ENCODE results near the gene MRPL3.

The MRPL3 gene

GRCh38 chr3:131547585-131547984 lies 44.8 kb upstream of the MRPL3 start:
- DNase-seq (ENCODE audit: low spot score) (no peak), ATAC-seq (ENCODE audit: low read depth) (no peak)
- Histone ChIP-seq H3K9me3 (ENCODE audit: severe bottlenecking) (no peaks in the 10 kb centered on the region), H3K27ac (ENCODE audit: poor library complexity, severe bottlenecking) (no peak overlapping the region), H3K4me1 (ENCODE audit: insufficient read depth, poor library complexity, severe bottlenecking) (peaks cover 5% of the 10 kb centered on the region), H3K36me3 (ENCODE audit: low read depth) (no peaks in the 10 kb centered on the region), H3K27me3 (ENCODE audit: insufficient read depth, poor library complexity, severe bottlenecking) (peaks cover 1% of the 10 kb centered on the region), H3K4me3 (ENCODE audit: severe bottlenecking) (no peak overlapping the region)
- TF ChIP-seq CTCF (IDR thresholded peaks at IDR 0.05; ENCODE audit: poor library complexity, severe bottlenecking) = no peak

GRCh38 chr3:131546441-131546840 lies 43.7 kb upstream of the MRPL3 start:
- TF ChIP-seq CTCF (IDR thresholded peaks at IDR 0.05; ENCODE audit: poor library complexity, severe bottlenecking) = no peak
- no peak for ATAC-seq (ENCODE audit: low read depth)
- Histone ChIP-seq H3K27me3 (ENCODE audit: insufficient read depth, poor library complexity, severe bottlenecking) (no peaks in the 10 kb centered on the region), H3K4me1 (ENCODE audit: insufficient read depth, poor library complexity, severe bottlenecking) (peaks cover 5% of the 10 kb centered on the region), H3K4me3 (ENCODE audit: severe bottlenecking) (no peak overlapping the region), H3K27ac (ENCODE audit: poor library complexity, severe bottlenecking) (no peak overlapping the region), H3K9me3 (ENCODE audit: severe bottlenecking) (no peaks in the 10 kb centered on the region), H3K36me3 (ENCODE audit: low read depth) (no peaks in the 10 kb centered on the region)
- no peak for DNase-seq (ENCODE audit: low spot score)

GRCh38 chr3:131544557-131544956 lies 41.8 kb upstream of the MRPL3 start:
- Histone ChIP-seq H3K9me3 (ENCODE audit: severe bottlenecking) (no peaks in the 10 kb centered on the region), H3K27me3 (ENCODE audit: insufficient read depth, poor library complexity, severe bottlenecking) (no peaks in the 10 kb centered on the region), H3K4me3 (ENCODE audit: severe bottlenecking) (no peak overlapping the region), H3K4me1 (ENCODE audit: insufficient read depth, poor library complexity, severe bottlenecking) (peaks cover 5% of the 10 kb centered on the region), H3K36me3 (ENCODE audit: low read depth) (no peaks in the 10 kb centered on the region), H3K27ac (ENCODE audit: poor library complexity, severe bottlenecking) (no peak overlapping the region)
- ATAC-seq (ENCODE audit: low read depth) (peak; percentile 42; the same call in 1 of the 3 replicates), DNase-seq (ENCODE audit: low spot score) (no peak)
- TF ChIP-seq CTCF (IDR thresholded peaks at IDR 0.05; ENCODE audit: poor library complexity, severe bottlenecking) = no peak

GRCh38 chr3:131543714-131544113 lies 40.9 kb upstream of the MRPL3 start:
- DNase-seq (ENCODE audit: low spot score) = no peak
- H3K36me3 ChIP-seq (ENCODE audit: low read depth) = no peaks in the 10 kb centered on the region
- H3K27ac ChIP-seq (ENCODE audit: poor library complexity, severe bottlenecking) = no peak overlapping the region
- no peak overlapping the region for H3K4me3 ChIP-seq (ENCODE audit: severe bottlenecking)
- ATAC-seq (ENCODE audit: low read depth) = peak; percentile 89
- no peaks in the 10 kb centered on the region for H3K9me3 ChIP-seq (ENCODE audit: severe bottlenecking)
- no peaks in the 10 kb centered on the region for H3K27me3 ChIP-seq (ENCODE audit: insufficient read depth, poor library complexity, severe bottlenecking)
- TF ChIP-seq CTCF (IDR thresholded peaks at IDR 0.05; ENCODE audit: poor library complexity, severe bottlenecking) = no peak
- H3K4me1 ChIP-seq (ENCODE audit: insufficient read depth, poor library complexity, severe bottlenecking) = peaks cover 5% of the 10 kb centered on the region

- no peak overlapping the region for H3K4me3 ChIP-seq (ENCODE audit: severe bottlenecking)
- no peak overlapping the region for H3K27ac ChIP-seq (ENCODE audit: poor library complexity, severe bottlenecking)
- no peaks in the 10 kb centered on the region for H3K36me3 ChIP-seq (ENCODE audit: low read depth)
- no peak for TF ChIP-seq CTCF (IDR thresholded peaks at IDR 0.05; ENCODE audit: poor library complexity, severe bottlenecking)
- no peaks in the 10 kb centered on the region for H3K9me3 ChIP-seq (ENCODE audit: severe bottlenecking)
- DNase-seq (ENCODE audit: low spot score) (no peak), ATAC-seq (ENCODE audit: low read depth) (no peak)
- no peaks in the 10 kb centered on the region for H3K27me3 ChIP-seq (ENCODE audit: insufficient read depth, poor library complexity, severe bottlenecking)
- peaks cover 5% of the 10 kb centered on the region for H3K4me1 ChIP-seq (ENCODE audit: insufficient read depth, poor library complexity, severe bottlenecking)
These were observed 38.5 kb upstream of the MRPL3 start for GRCh38 chr3:131541288-131541687.
